GM12892 (cell line): ENCODE data around the gene ZNRD2.

Source experiments
- POLR2AphosphoS5 ChIP-seq: IDR thresholded peaks from 2 replicates; pipeline ENCODE4 v1.6.1; 2011; ENCODE audit warnings: low read depth, low read length, control low read depth
- TAF1 ChIP-seq: IDR thresholded peaks from 2 replicates; pipeline ENCODE4 v1.6.1; 2011; ENCODE audit warnings: low read depth, mild to moderate bottlenecking, control low read depth, low read length, borderline replicate concordance

GRCh38 chr11:65620666-65621065 is 50.4 kb downstream of the ZNRD2 start:
- TF ChIP-seq POLR2AphosphoS5 (no peak), TAF1 (no peak)
